Liver (tissue), 9 donors: ENCODE measurements around the gene SGMS1. TPM values are rescaled to one million over a fixed set of nuclear protein-coding genes. Genes with fewer than 3 reads are reported as not detected.

Experiments
- DNase-seq: peaks from one replicate; pipeline ENCODE4 v3.0.0-alpha.2; 2017; ENCODE audit warnings: low spot score
- H3K27ac ChIP-seq, 2 donors: one replicate each; pipeline ENCODE4 v1.7.0; 2013; ENCODE audit warnings: inconsistent platforms in 2 of 2, low read length in 2 of 2, control low read depth in 1 of 2, low read depth in 1 of 2, mild to moderate bottlenecking in 1 of 2
- H3K27me3 ChIP-seq, 4 donors: one replicate each; pipeline versions ENCODE4 v1.6.1 to v1.7.0; 2013; ENCODE audit warnings: low read length in 3 of 4, inconsistent platforms in 1 of 4, mild to moderate bottlenecking in 1 of 4, moderate library complexity in 1 of 4; ENCODE audit not compliant: control insufficient read depth in 4 of 4, insufficient read depth in 4 of 4
- H3K36me3 ChIP-seq, 4 donors: one replicate each; pipeline versions ENCODE4 v1.6.1 to v1.7.0; 2013; ENCODE audit warnings: low read length in 3 of 4, mild to moderate bottlenecking in 3 of 4, low read depth in 1 of 4, moderate library complexity in 1 of 4; ENCODE audit not compliant: control insufficient read depth in 4 of 4, insufficient read depth in 3 of 4
- H3K4me1 ChIP-seq, 4 donors: one replicate each; pipeline versions ENCODE4 v1.6.1 to v1.7.0; 2013; ENCODE audit warnings: low read length in 3 of 4, mild to moderate bottlenecking in 3 of 4, moderate library complexity in 1 of 4; ENCODE audit not compliant: control insufficient read depth in 4 of 4, insufficient read depth in 4 of 4
- H3K4me3 ChIP-seq, 3 donors: one replicate each; pipeline versions ENCODE4 v1.6.1 to v1.7.0; 2013; ENCODE audit warnings: low read length in 3 of 3, control low read depth in 1 of 3, low read depth in 1 of 3, mild to moderate bottlenecking in 1 of 3
- H3K9ac ChIP-seq, 2 donors: one replicate each; pipeline ENCODE4 v1.7.0; 2013; ENCODE audit warnings: low read length in 2 of 2, mild to moderate bottlenecking in 2 of 2, moderate library complexity in 2 of 2, control low read depth in 1 of 2, low read depth in 1 of 2
- H3K9me3 ChIP-seq, 4 donors: one replicate each; pipeline versions ENCODE4 v1.6.1 to v1.7.0; 2013; ENCODE audit warnings: low read length in 3 of 4; ENCODE audit not compliant: control insufficient read depth in 4 of 4
- CTCF ChIP-seq: fragments of 150-350 bp; IDR thresholded peaks from 2 replicates; pipeline ENCODE4 v1.5.1; 2017; ENCODE audit warnings: improper control_type of control experiment, low read depth, low read length; ENCODE audit not compliant: missing input control
- EGR1 ChIP-seq, 2 donors: IDR thresholded peaks; 2 replicates each; pipeline ENCODE4 v1.6.1; 2016 to 2018; ENCODE audit warnings: antibody characterized with exemption in 2 of 2, low read depth in 2 of 2
- FOXA1 ChIP-seq: IDR thresholded peaks from 2 replicates; pipeline ENCODE4 v1.6.1; 2016; ENCODE audit warnings: antibody characterized with exemption
- FOXA2 ChIP-seq: IDR thresholded peaks from 2 replicates; pipeline ENCODE4 v1.6.1; 2016; ENCODE audit warnings: antibody characterized with exemption
- GABPA ChIP-seq, 2 donors: IDR thresholded peaks in 1 of 2; conservative IDR thresholded peaks in 1 of 2; 2 replicates each; pipeline ENCODE4 v1.6.1; 2016; ENCODE audit warnings: antibody characterized with exemption in 2 of 2, mild to moderate bottlenecking in 1 of 2, moderate library complexity in 1 of 2
- HNF4A ChIP-seq, 2 donors: conservative IDR thresholded peaks; 2 replicates each; pipeline ENCODE4 v1.6.1; 2016; ENCODE audit warnings: antibody characterized with exemption in 2 of 2, mild to moderate bottlenecking in 2 of 2
- HNF4G ChIP-seq: IDR thresholded peaks from 2 replicates; pipeline ENCODE4 v1.6.1; 2016; ENCODE audit warnings: antibody characterized with exemption
- JUND ChIP-seq, 2 donors: IDR thresholded peaks; 2 replicates each; pipeline ENCODE4 v1.6.1; 2016; ENCODE audit warnings: antibody characterized with exemption in 2 of 2
- MAX ChIP-seq: IDR thresholded peaks from 2 replicates; pipeline ENCODE4 v1.6.1; 2016; ENCODE audit warnings: antibody characterized with exemption
- NR2F2 ChIP-seq: IDR thresholded peaks from 2 replicates; pipeline ENCODE4 v1.6.1; 2016; ENCODE audit warnings: antibody characterized with exemption
- RAD21 ChIP-seq, 2 donors: IDR thresholded peaks; 2 replicates each; pipeline ENCODE4 v1.6.1; 2016; ENCODE audit warnings: antibody characterized with exemption in 2 of 2, mild to moderate bottlenecking in 2 of 2
- RXRA ChIP-seq, 2 donors: IDR thresholded peaks; 2 replicates each; pipeline ENCODE4 v1.6.1; 2017 to 2018; ENCODE audit warnings: antibody characterized with exemption in 2 of 2, mild to moderate bottlenecking in 1 of 2
- SP1 ChIP-seq: IDR thresholded peaks from 2 replicates; pipeline ENCODE4 v1.6.1; 2018; ENCODE audit warnings: antibody characterized with exemption, mild to moderate bottlenecking
- TAF1 ChIP-seq: conservative IDR thresholded peaks from 2 replicates; pipeline ENCODE4 v1.6.1; 2016; ENCODE audit warnings: antibody characterized with exemption, mild to moderate bottlenecking
- YY1 ChIP-seq: IDR thresholded peaks from 2 replicates; pipeline ENCODE4 v1.6.1; 2016; ENCODE audit warnings: antibody characterized with exemption, mild to moderate bottlenecking
- WGBS: extraction: QIAGEN DNeasy Blood & Tissue Kit; methylation state at CpG from one replicate; pipeline ENCODE4 v1.1.7; 2013; 5-methylcytosine and 5-hydroxymethylcytosine counted together
- polyA plus RNA-seq, 2 donors: library from polyadenylated mRNA; stranded (reverse) in 1 of 2; unstranded in 1 of 2; fragments of 200-250 nt in 1 of 2; fragments of >200 nt in 1 of 2; fragmentation: Nextera tagmentation in 1 of 2; extraction: Ambion mirVana in 1 of 2; gene quantifications; one replicate each; pipeline versions ENCODE4 v1.2.1 to v1.2.3, GENCODE V29; 2013 to 2015
- total RNA-seq, 2 donors: library from RNA; depleted of rRNA; stranded (reverse); fragments of >200 nt; gene quantifications; one replicate each; pipeline ENCODE4 v1.2.3, GENCODE V29; 2014
- TF ChIP-seq, protein P1 (sequence below): IDR thresholded peaks from 2 replicates; pipeline ENCODE4 v1.6.1; 2016; ENCODE audit warnings: antibody characterized with exemption, mild to moderate bottlenecking
- TF ChIP-seq, protein P2 (sequence below): IDR thresholded peaks from 2 replicates; pipeline ENCODE4 v1.6.1; 2016; ENCODE audit warnings: antibody characterized with exemption
- TF ChIP-seq, protein P3 (sequence below): IDR thresholded peaks from 2 replicates; pipeline ENCODE4 v1.6.1; 2016; ENCODE audit warnings: antibody characterized with exemption
- donor health status: healthy.
- donor health status: healthy.
- donor health status: healthy.
- donor health status: healthy.
- donor health status: healthy.

The SGMS1 gene
- total and polyA plus RNA-seq, 4 donors: 6.8 to 98.2 (median 21.1) TPM

DNA sequence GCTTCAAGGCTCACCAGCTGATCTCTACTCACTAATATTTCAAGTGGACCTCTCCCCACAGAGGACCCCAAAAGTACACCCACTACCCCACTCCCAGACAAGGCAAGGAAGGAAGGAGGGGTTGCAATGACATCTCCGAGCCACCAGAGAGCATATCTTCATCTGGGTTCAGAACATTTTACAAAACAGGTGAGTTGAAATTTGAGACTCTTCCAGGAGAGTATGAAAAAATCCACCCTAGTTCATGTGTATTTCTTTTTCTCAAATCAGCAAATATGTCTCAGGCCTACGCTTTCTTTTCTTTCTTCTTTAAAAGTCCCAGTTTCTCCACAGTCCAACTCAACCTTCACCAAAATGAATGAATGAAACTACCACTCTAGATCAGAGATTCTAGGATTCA is 61.9 kb downstream of the SGMS1 start:
- DNase-seq: no peak

GRCh38 chr10:50561266-50561665 is 62.5 kb downstream of the SGMS1 start:
- Histone ChIP-seq H3K4me1 (peaks cover 11 to 55% (median 44%) of the 10 kb centered on the region in 4 donors), H3K27ac (peak overlapping the region; percentile 42 to 63), H3K9ac (no peak overlapping the region), H3K36me3 (no peaks in the 10 kb centered on the region), H3K27me3 (no peaks in the 10 kb centered on the region), H3K9me3 (no peaks in the 10 kb centered on the region), H3K4me3 (no peak overlapping the region)
- TF ChIP-seq HNF4G: no peak
- peak; percentile 44 to 52 for TF ChIP-seq HNF4A (conservative IDR thresholded peaks at IDR 0.05)
- TF ChIP-seq NR2F2: peak; percentile 70
- no peak for DNase-seq
- WGBS: 38% methylated on average over 5 of the region's 5 CpGs

More for the DNA sequence above, 61.9 kb downstream of the SGMS1 start:
- 43% methylated on average over 2 of the region's 2 CpGs for WGBS
- Histone ChIP-seq H3K27me3 (no peaks in the 10 kb centered on the region), H3K36me3 (no peaks in the 10 kb centered on the region), H3K27ac (peak overlapping the region; percentile 42 to 63), H3K9ac (no peak overlapping the region), H3K4me1 (peaks cover 11 to 58% (median 46%) of the 10 kb centered on the region in 4 donors), H3K9me3 (no peaks in the 10 kb centered on the region), H3K4me3 (no peak overlapping the region)
- TF ChIP-seq RXRA (IDR thresholded peaks at IDR 0.05): no peak
- no peak for TF ChIP-seq FOXA1
- peak; percentile 78 to 85 for TF ChIP-seq RAD21 (IDR thresholded peaks at IDR 0.05)
- TF ChIP-seq CTCF: peak; percentile 71
- no peak for TF ChIP-seq HNF4A (conservative IDR thresholded peaks at IDR 0.05)

DNA sequence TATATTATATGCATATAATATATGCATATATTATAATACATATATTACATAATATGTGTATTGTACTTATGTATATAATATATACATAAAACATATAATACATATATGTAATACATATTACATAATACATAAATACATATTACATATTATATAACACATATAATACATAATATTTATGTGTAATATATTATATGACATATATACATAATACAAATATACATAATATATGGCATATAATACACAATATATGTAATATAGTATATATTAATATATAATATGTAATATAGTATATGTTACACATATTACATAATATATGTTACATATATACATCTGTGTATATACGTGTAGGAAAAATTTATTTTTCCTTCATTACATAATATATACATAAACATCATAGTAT is 63.4 kb downstream of the SGMS1 start:
- H3K9ac ChIP-seq: no peak overlapping the region
- WGBS: 77% methylated on average over 1 of the region's 1 CpG
- no peaks in the 10 kb centered on the region for H3K36me3 ChIP-seq
- H3K27ac ChIP-seq: no peak overlapping the region
- H3K4me1 ChIP-seq: peaks cover 6 to 53% (median 42%) of the 10 kb centered on the region in 4 donors
- no peak overlapping the region for H3K4me3 ChIP-seq
- DNase-seq: no peak
- TF ChIP-seq EGR1 (IDR thresholded peaks at IDR 0.05; ENCODE audit: low read depth in 2 of 2) (no peak), TAF1 (no peak), HNF4G (no peak), MAX (no peak), YY1 (no peak), RAD21 (IDR thresholded peaks at IDR 0.05) (no peak), FOXA2 (no peak), GABPA (IDR thresholded peaks at IDR 0.05 in 1 of 2, conservative IDR thresholded peaks at IDR 0.05 in 1 of 2) (no peak), HNF4A (conservative IDR thresholded peaks at IDR 0.05) (no peak), SP1 (no peak), RXRA (IDR thresholded peaks at IDR 0.05) (no peak), JUND (IDR thresholded peaks at IDR 0.05) (no peak), FOXA1 (no peak), NR2F2 (no peak), CTCF (no peak)
- TF ChIP-seq, protein P1, sequence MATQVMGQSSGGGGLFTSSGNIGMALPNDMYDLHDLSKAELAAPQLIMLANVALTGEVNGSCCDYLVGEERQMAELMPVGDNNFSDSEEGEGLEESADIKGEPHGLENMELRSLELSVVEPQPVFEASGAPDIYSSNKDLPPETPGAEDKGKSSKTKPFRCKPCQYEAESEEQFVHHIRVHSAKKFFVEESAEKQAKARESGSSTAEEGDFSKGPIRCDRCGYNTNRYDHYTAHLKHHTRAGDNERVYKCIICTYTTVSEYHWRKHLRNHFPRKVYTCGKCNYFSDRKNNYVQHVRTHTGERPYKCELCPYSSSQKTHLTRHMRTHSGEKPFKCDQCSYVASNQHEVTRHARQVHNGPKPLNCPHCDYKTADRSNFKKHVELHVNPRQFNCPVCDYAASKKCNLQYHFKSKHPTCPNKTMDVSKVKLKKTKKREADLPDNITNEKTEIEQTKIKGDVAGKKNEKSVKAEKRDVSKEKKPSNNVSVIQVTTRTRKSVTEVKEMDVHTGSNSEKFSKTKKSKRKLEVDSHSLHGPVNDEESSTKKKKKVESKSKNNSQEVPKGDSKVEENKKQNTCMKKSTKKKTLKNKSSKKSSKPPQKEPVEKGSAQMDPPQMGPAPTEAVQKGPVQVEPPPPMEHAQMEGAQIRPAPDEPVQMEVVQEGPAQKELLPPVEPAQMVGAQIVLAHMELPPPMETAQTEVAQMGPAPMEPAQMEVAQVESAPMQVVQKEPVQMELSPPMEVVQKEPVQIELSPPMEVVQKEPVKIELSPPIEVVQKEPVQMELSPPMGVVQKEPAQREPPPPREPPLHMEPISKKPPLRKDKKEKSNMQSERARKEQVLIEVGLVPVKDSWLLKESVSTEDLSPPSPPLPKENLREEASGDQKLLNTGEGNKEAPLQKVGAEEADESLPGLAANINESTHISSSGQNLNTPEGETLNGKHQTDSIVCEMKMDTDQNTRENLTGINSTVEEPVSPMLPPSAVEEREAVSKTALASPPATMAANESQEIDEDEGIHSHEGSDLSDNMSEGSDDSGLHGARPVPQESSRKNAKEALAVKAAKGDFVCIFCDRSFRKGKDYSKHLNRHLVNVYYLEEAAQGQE: no peak
- TF ChIP-seq, protein P2, sequence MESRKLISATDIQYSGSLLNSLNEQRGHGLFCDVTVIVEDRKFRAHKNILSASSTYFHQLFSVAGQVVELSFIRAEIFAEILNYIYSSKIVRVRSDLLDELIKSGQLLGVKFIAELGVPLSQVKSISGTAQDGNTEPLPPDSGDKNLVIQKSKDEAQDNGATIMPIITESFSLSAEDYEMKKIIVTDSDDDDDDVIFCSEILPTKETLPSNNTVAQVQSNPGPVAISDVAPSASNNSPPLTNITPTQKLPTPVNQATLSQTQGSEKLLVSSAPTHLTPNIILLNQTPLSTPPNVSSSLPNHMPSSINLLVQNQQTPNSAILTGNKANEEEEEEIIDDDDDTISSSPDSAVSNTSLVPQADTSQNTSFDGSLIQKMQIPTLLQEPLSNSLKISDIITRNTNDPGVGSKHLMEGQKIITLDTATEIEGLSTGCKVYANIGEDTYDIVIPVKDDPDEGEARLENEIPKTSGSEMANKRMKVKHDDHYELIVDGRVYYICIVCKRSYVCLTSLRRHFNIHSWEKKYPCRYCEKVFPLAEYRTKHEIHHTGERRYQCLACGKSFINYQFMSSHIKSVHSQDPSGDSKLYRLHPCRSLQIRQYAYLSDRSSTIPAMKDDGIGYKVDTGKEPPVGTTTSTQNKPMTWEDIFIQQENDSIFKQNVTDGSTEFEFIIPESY: no peak
- TF ChIP-seq, protein P3, sequence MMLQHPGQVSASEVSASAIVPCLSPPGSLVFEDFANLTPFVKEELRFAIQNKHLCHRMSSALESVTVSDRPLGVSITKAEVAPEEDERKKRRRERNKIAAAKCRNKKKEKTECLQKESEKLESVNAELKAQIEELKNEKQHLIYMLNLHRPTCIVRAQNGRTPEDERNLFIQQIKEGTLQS: no peak
- no peaks in the 10 kb centered on the region for H3K9me3 ChIP-seq
- no peaks in the 10 kb centered on the region for H3K27me3 ChIP-seq
